Spleen (tissue), 7 donors: ENCODE data around the gene CIZ1.

Experiments
- POLR2A ChIP-seq, 3 donors: fragments of 450-650 bp; IDR thresholded peaks; one replicate each; pipeline ENCODE4 v1.5.1; 2017; ENCODE audit warnings: antibody characterized with exemption in 3 of 3, mild to moderate bottlenecking in 1 of 3
- TF ChIP-seq, protein P1 (sequence below), 11 experiments: fragments of 200-600 bp in 7 of 11; fragments of 450-650 bp in 4 of 11; sonication (generic) in 4 of 11; IDR thresholded peaks in 8 of 11; conservative IDR thresholded peaks in 3 of 11; 1 replicate in 7 of 11; 2 replicates in 4 of 11; pipeline versions ENCODE4 v1.4.0 to v1.8.0; 2016 to 2021; ENCODE audit warnings: antibody characterized with exemption in 11 of 11, inconsistent platforms in 4 of 11, mild to moderate bottlenecking in 1 of 11
- donor health status: DM: no; HTN: no; CAD: no; lungs with moderate emphysema.
- donor health status: DM: no; HTN: no; CAD: no.
- donor health status: DM: no; HTN: no; CAD: no.

DNA sequence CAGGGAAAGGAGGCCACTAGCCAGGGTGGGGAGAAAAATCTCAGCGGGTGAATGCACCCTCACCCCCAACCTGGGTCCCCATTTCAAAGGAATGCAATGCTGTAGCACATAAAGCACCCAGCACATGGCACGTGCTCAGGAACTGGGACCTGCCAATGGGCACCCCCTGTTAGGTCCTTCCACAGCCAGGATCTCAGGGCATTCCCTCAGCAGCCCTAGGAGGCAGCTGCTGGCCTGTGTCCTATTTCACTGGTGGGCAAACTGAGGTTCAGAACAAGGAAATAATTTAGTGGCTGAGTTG is 20.6 kb upstream of the CIZ1 start:
- TF ChIP-seq, protein P1, sequence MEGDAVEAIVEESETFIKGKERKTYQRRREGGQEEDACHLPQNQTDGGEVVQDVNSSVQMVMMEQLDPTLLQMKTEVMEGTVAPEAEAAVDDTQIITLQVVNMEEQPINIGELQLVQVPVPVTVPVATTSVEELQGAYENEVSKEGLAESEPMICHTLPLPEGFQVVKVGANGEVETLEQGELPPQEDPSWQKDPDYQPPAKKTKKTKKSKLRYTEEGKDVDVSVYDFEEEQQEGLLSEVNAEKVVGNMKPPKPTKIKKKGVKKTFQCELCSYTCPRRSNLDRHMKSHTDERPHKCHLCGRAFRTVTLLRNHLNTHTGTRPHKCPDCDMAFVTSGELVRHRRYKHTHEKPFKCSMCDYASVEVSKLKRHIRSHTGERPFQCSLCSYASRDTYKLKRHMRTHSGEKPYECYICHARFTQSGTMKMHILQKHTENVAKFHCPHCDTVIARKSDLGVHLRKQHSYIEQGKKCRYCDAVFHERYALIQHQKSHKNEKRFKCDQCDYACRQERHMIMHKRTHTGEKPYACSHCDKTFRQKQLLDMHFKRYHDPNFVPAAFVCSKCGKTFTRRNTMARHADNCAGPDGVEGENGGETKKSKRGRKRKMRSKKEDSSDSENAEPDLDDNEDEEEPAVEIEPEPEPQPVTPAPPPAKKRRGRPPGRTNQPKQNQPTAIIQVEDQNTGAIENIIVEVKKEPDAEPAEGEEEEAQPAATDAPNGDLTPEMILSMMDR (IDR thresholded peaks at IDR 0.05 in 8 of 11, conservative IDR thresholded peaks at IDR 0.05 in 3 of 11): no peak
- no peak for TF ChIP-seq POLR2A (IDR thresholded peaks at IDR 0.05)
